ENCODE measurements around the gene S1PR2.

- TF ChIP-seq CTCF (conservative IDR thresholded peaks at IDR 0.05; ENCODE audit: low read depth, low read length) (no peak), EZH2 (IDR thresholded peaks at IDR 0.05; ENCODE audit: borderline replicate concordance, low read depth, low read length, poor library complexity, severe bottlenecking) (no peak)
Measured at GRCh38 chr19:10214784-10215183, 16.3 kb downstream of the S1PR2 start.
